HEK293 (cell line): Measurements from ENCODE around the gene HMGCLL1.

Source experiments
- BCL11B ChIP-seq: fragments of 450-650 bp; formaldehyde crosslinking; IDR thresholded peaks from 2 replicates; pipeline ENCODE4 v1.5.1; 2016; ENCODE audit warnings: low read depth, missing biosample characterization, missing genetic modification characterization
- CTCF ChIP-seq: fragments of 450-650 bp; formaldehyde crosslinking; IDR thresholded peaks from 2 replicates; pipeline ENCODE4 v1.5.1; 2016; ENCODE audit warnings: missing biosample characterization, missing genetic modification characterization
- FEZF1 ChIP-seq: fragments of 450-650 bp; formaldehyde crosslinking; IDR thresholded peaks from 2 replicates; pipeline ENCODE4 v1.5.1; 2016; ENCODE audit warnings: missing biosample characterization, missing genetic modification characterization
- GLIS2 ChIP-seq: fragments of 450-650 bp; formaldehyde crosslinking; IDR thresholded peaks from 2 replicates; pipeline ENCODE4 v1.5.1; 2016; ENCODE audit warnings: missing biosample characterization, missing genetic modification characterization
- HIC1 ChIP-seq: fragments of 450-650 bp; formaldehyde crosslinking; IDR thresholded peaks from 2 replicates; pipeline ENCODE4 v1.5.1; 2016; ENCODE audit warnings: missing biosample characterization, missing genetic modification characterization
- IKZF3 ChIP-seq: fragments of 450-650 bp; IDR thresholded peaks from 2 replicates; pipeline ENCODE4 v1.5.0; 2018; ENCODE audit warnings: missing biosample characterization, mild to moderate bottlenecking, missing genetic modification characterization, moderate library complexity
- KLF10 ChIP-seq: fragments of 450-650 bp; IDR thresholded peaks from 2 replicates; pipeline ENCODE4 v1.5.1; 2018; ENCODE audit warnings: missing biosample characterization, mild to moderate bottlenecking, missing genetic modification characterization
- KLF8 ChIP-seq: fragments of 450-650 bp; formaldehyde crosslinking; IDR thresholded peaks from 2 replicates; pipeline ENCODE4 v1.5.1; 2016; ENCODE audit warnings: missing biosample characterization, missing genetic modification characterization
- KLF9 ChIP-seq: fragments of 450-650 bp; formaldehyde crosslinking; IDR thresholded peaks from 2 replicates; pipeline ENCODE4 v1.5.1; 2016; ENCODE audit warnings: missing biosample characterization, missing genetic modification characterization, low read depth
- MZF1 ChIP-seq: fragments of 450-650 bp; formaldehyde crosslinking; IDR thresholded peaks from 2 replicates; pipeline ENCODE4 v1.5.1; 2017; ENCODE audit warnings: missing biosample characterization, missing genetic modification characterization, borderline replicate concordance
- SP2 ChIP-seq: fragments of 450-650 bp; formaldehyde crosslinking; IDR thresholded peaks from 2 replicates; pipeline ENCODE4 v1.5.1; 2016; ENCODE audit warnings: missing biosample characterization, missing genetic modification characterization
- SP3 ChIP-seq: fragments of 450-650 bp; formaldehyde crosslinking; IDR thresholded peaks from 2 replicates; pipeline ENCODE4 v1.5.1; 2016; ENCODE audit warnings: missing biosample characterization, missing genetic modification characterization
- YY2 ChIP-seq: fragments of 450-650 bp; formaldehyde crosslinking; IDR thresholded peaks from 2 replicates; pipeline ENCODE4 v1.5.1; 2016; ENCODE audit warnings: missing biosample characterization, missing genetic modification characterization
- ZBTB17 ChIP-seq: fragments of 450-650 bp; formaldehyde crosslinking; IDR thresholded peaks from 2 replicates; pipeline ENCODE4 v1.5.1; 2016; ENCODE audit warnings: missing biosample characterization, missing genetic modification characterization
- ZBTB20 ChIP-seq: fragments of 450-650 bp; formaldehyde crosslinking; IDR thresholded peaks from 2 replicates; pipeline ENCODE4 v1.5.1; 2016; ENCODE audit warnings: missing biosample characterization, missing genetic modification characterization
- ZEB2 ChIP-seq: fragments of 450-650 bp; formaldehyde crosslinking; IDR thresholded peaks from 2 replicates; pipeline ENCODE4 v1.5.1; 2016; ENCODE audit warnings: missing biosample characterization, missing genetic modification characterization
- ZFP3 ChIP-seq: fragments of 450-650 bp; formaldehyde crosslinking; IDR thresholded peaks from 2 replicates; pipeline ENCODE4 v1.5.1; 2016; ENCODE audit warnings: low read depth, missing biosample characterization, missing genetic modification characterization
- ZFP37 ChIP-seq: fragments of 450-650 bp; formaldehyde crosslinking; IDR thresholded peaks from 2 replicates; pipeline ENCODE4 v1.5.1; 2016; ENCODE audit warnings: missing biosample characterization, missing genetic modification characterization
- ZFP69B ChIP-seq: fragments of 450-650 bp; formaldehyde crosslinking; IDR thresholded peaks from 2 replicates; pipeline ENCODE4 v1.5.1; 2016; ENCODE audit warnings: missing biosample characterization, missing genetic modification characterization
- ZIC2 ChIP-seq: fragments of 450-650 bp; formaldehyde crosslinking; IDR thresholded peaks from 2 replicates; pipeline ENCODE4 v1.5.1; 2016; ENCODE audit warnings: missing biosample characterization, missing genetic modification characterization
- ZNF133 ChIP-seq: fragments of 450-650 bp; formaldehyde crosslinking; IDR thresholded peaks from 2 replicates; pipeline ENCODE4 v1.5.1; 2016; ENCODE audit warnings: missing biosample characterization, missing genetic modification characterization
- ZNF148 ChIP-seq: fragments of 450-650 bp; formaldehyde crosslinking; IDR thresholded peaks from 2 replicates; pipeline ENCODE4 v1.5.0; 2017; ENCODE audit warnings: missing biosample characterization, missing genetic modification characterization, borderline replicate concordance
- ZNF169 ChIP-seq: fragments of 450-650 bp; formaldehyde crosslinking; IDR thresholded peaks from 2 replicates; pipeline ENCODE4 v1.5.1; 2016; ENCODE audit warnings: missing biosample characterization, missing genetic modification characterization
- ZNF24 ChIP-seq: fragments of 450-650 bp; formaldehyde crosslinking; IDR thresholded peaks from 2 replicates; pipeline ENCODE4 v1.5.1; 2016; ENCODE audit warnings: missing biosample characterization, missing genetic modification characterization
- ZNF26 ChIP-seq: fragments of 450-650 bp; formaldehyde crosslinking; IDR thresholded peaks from 2 replicates; pipeline ENCODE4 v1.5.1; 2016; ENCODE audit warnings: missing biosample characterization, missing genetic modification characterization
- ZNF341 ChIP-seq: fragments of 450-650 bp; formaldehyde crosslinking; IDR thresholded peaks from 2 replicates; pipeline ENCODE4; 2016; ENCODE audit warnings: low read depth, missing biosample characterization, missing genetic modification characterization
- ZNF394 ChIP-seq: fragments of 450-650 bp; formaldehyde crosslinking; IDR thresholded peaks from 2 replicates; pipeline ENCODE4 v1.5.1; 2016; ENCODE audit warnings: missing biosample characterization, missing genetic modification characterization, mild to moderate bottlenecking, moderate library complexity, borderline replicate concordance
- ZNF600 ChIP-seq: fragments of 450-650 bp; formaldehyde crosslinking; IDR thresholded peaks from 2 replicates; pipeline ENCODE4 v1.5.1; 2016; ENCODE audit warnings: missing biosample characterization, missing genetic modification characterization
- ZNF677 ChIP-seq: fragments of 450-650 bp; IDR thresholded peaks from 2 replicates; pipeline ENCODE4 v1.5.0; 2018; ENCODE audit warnings: missing biosample characterization, mild to moderate bottlenecking, missing genetic modification characterization, moderate library complexity
- ZNF768 ChIP-seq: fragments of 450-650 bp; formaldehyde crosslinking; IDR thresholded peaks from 2 replicates; pipeline ENCODE4 v1.5.1; 2018; ENCODE audit warnings: missing biosample characterization, mild to moderate bottlenecking, missing genetic modification characterization
- ZSCAN5A ChIP-seq: fragments of 450-650 bp; formaldehyde crosslinking; IDR thresholded peaks from 2 replicates; pipeline ENCODE4 v1.5.1; 2016; ENCODE audit warnings: missing biosample characterization, missing genetic modification characterization

Gene HMGCLL1

GRCh38 chr6:55578537-55579363, at the start of gene HMGCLL1 (continued):
- 0 out of 2 replicates have a peak, but pooled peaks have one; percentile 18 for TF ChIP-seq ZSCAN5A (tag by site-specific recombination)
- TF ChIP-seq ZBTB17 (tag by site-specific recombination), result peak; percentile 81
- 0 out of 2 replicates have a peak, but pooled peaks have one; percentile 65 for TF ChIP-seq KLF8 (tag by site-specific recombination)
- peak; percentile 26; the same call in 1 of the 2 replicates for TF ChIP-seq KLF10 (tag by site-specific recombination)
- peak; percentile 49; the same call in 1 of the 2 replicates for TF ChIP-seq YY2
- peak; percentile 62; the same call in 1 of the 2 replicates for TF ChIP-seq GLIS2
- peak; percentile 60; the same call in 1 of the 2 replicates for TF ChIP-seq MZF1
- 0 out of 2 replicates have a peak, but pooled peaks have one; percentile 25 for TF ChIP-seq ZNF24 (tag by site-specific recombination)
- TF ChIP-seq ZNF394 (tag by site-specific recombination), result peak; percentile 99
- no peak for TF ChIP-seq ZNF133 (tag by site-specific recombination)
- 0 out of 2 replicates have a peak, but pooled peaks have one; percentile 34 for TF ChIP-seq ZFP69B (tag by site-specific recombination)
- TF ChIP-seq ZFP3, result no peak
- peak; percentile 87 for TF ChIP-seq ZNF341 (tag by site-specific recombination)
- peak; percentile 43; the same call in 1 of the 2 replicates for TF ChIP-seq ZNF768 (tag by site-specific recombination)
- 0 out of 2 replicates have a peak, but pooled peaks have one; percentile 42 for TF ChIP-seq BCL11B (tag by site-specific recombination)
- peak; percentile 85 for TF ChIP-seq ZNF600
- TF ChIP-seq FEZF1 (tag by site-specific recombination), result no peak
- TF ChIP-seq ZNF169 (tag by site-specific recombination), result no peak
- no peak for TF ChIP-seq ZNF26 (tag by site-specific recombination)
- TF ChIP-seq SP3 (tag by site-specific recombination), result peak; percentile 86
- peak; percentile 68 for TF ChIP-seq ZEB2 (tag by site-specific recombination)
- 0 out of 2 replicates have a peak, but pooled peaks have one; percentile 77 for TF ChIP-seq HIC1 (tag by site-specific recombination)
- TF ChIP-seq CTCF (tag by site-specific recombination), result peak; percentile 87
- peak; percentile 66 for TF ChIP-seq ZFP37
- peak; percentile 98 for TF ChIP-seq KLF9
- TF ChIP-seq ZNF677 (tag by site-specific recombination), result no peak
- TF ChIP-seq ZNF148, result no peak
- peak; percentile 61 for TF ChIP-seq SP2 (tag by site-specific recombination)
- peak; percentile 68 for TF ChIP-seq ZIC2 (tag by site-specific recombination)
- TF ChIP-seq ZBTB20, result peak; percentile 65
- TF ChIP-seq IKZF3 (tag by site-specific recombination), result 0 out of 2 replicates have a peak, but pooled peaks have one; percentile 6
